MM.1S (cell line): ENCODE measurements around the gene RGS16.

Experiments
- DNase-seq: peaks from one replicate; pipeline ENCODE4 v3.0.0-alpha.2; 2015
- H2AFZ ChIP-seq: fragments of 300-600 bp; sonication (generic); 2 replicates; pipeline ENCODE4 v1.6.0; 2016; ENCODE audit warnings: antibody characterized with exemption, low read length
- H3F3A ChIP-seq: fragments of 300-600 bp; sonication (generic); 2 replicates; pipeline ENCODE4 v1.6.1; 2016; ENCODE audit warnings: mild to moderate bottlenecking, antibody characterized with exemption, low read length, moderate library complexity, mixed read lengths; ENCODE audit not compliant: insufficient read depth
- H3K27ac ChIP-seq: fragments of 300-600 bp; sonication (generic); 2 replicates; pipeline ENCODE4 v1.5.1; 2016; ENCODE audit warnings: mild to moderate bottlenecking, low read length
- H3K27me3 ChIP-seq: fragments of 300-600 bp; sonication (generic); replicated peaks from 2 replicates; pipeline ENCODE4 v1.6.0; 2016; ENCODE audit warnings: low read length; ENCODE audit not compliant: insufficient read depth
- H3K36me3 ChIP-seq: fragments of 300-600 bp; sonication (generic); replicated peaks from 2 replicates; pipeline ENCODE4 v1.6.1; 2016; ENCODE audit warnings: mild to moderate bottlenecking, low read length, mixed read lengths; ENCODE audit not compliant: insufficient read depth
- H3K4me1 ChIP-seq: fragments of 300-600 bp; sonication (generic); 2 replicates; pipeline ENCODE4 v1.6.1; 2016; ENCODE audit warnings: low read length, mixed read lengths
- H3K4me2 ChIP-seq: fragments of 300-600 bp; sonication (generic); 2 replicates; pipeline ENCODE4 v1.6.0; 2016; ENCODE audit warnings: low read depth, low read length
- H3K4me3 ChIP-seq: fragments of 300-600 bp; sonication (generic); 2 replicates; pipeline ENCODE4 v1.5.1; 2016; ENCODE audit warnings: low read length, mixed read lengths
- H3K79me2 ChIP-seq: fragments of 300-600 bp; sonication (generic); 2 replicates; pipeline ENCODE4 v1.6.1; 2016; ENCODE audit warnings: mixed run types, low read length, mixed read lengths
- H3K9ac ChIP-seq: fragments of 300-600 bp; sonication (generic); 2 replicates; pipeline ENCODE4 v1.6.1; 2016; ENCODE audit warnings: low read length, mixed read lengths
- H3K9me2 ChIP-seq: fragments of 300-600 bp; sonication (generic); replicated peaks from 2 replicates; pipeline ENCODE4 v1.6.1; 2016; ENCODE audit warnings: mild to moderate bottlenecking, low read length, mixed read lengths; ENCODE audit not compliant: insufficient read depth
- H3K9me3 ChIP-seq: fragments of 300-600 bp; sonication (generic); replicated peaks from 2 replicates; pipeline ENCODE4 v1.6.1; 2016; ENCODE audit warnings: mild to moderate bottlenecking, low read length, mixed read lengths; ENCODE audit not compliant: insufficient read depth
- H4K20me1 ChIP-seq: fragments of 300-600 bp; sonication (generic); 2 replicates; pipeline ENCODE4 v1.6.1; 2016; ENCODE audit warnings: mild to moderate bottlenecking, low read length, moderate library complexity, mixed read lengths; ENCODE audit not compliant: insufficient read depth
- CTCF ChIP-seq: fragments of 300-600 bp; sonication (generic); IDR thresholded peaks from 2 replicates; pipeline ENCODE4 v1.5.1; 2016; ENCODE audit warnings: antibody characterized with exemption, low read length, mixed read lengths
- EZH2 ChIP-seq: fragments of 300-600 bp; sonication (generic); optimal IDR thresholded peaks from 2 replicates; pipeline ENCODE3; 2017; ENCODE audit warnings: low read depth, mild to moderate bottlenecking, antibody characterized with exemption, low read length, mixed read lengths
- EZH2phosphoT487 ChIP-seq: fragments of 300-600 bp; sonication (generic); IDR thresholded peaks from 2 replicates; pipeline ENCODE4 v1.6.1; 2018; ENCODE audit warnings: antibody characterized with exemption, low read length

Gene RGS16

DNA sequence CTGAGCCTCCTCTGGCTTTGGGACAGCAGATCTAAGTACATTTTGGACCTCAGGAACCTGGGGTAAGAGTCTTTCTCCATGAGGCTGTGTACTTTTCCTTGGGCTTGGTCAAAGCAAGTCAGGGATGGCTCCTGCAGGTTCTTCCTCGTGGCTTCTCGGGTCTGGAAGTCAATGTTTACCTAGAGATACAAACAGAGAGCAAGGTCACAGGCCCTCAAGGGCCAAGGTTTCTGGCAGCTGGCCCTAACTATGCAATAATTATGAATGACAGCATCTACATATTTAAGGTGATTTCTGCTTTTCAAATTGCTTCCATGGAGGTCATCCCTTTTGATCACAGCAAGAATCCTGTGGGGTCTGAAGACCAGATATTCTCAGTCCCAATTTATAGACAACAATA lies 42.5 kb upstream of the RGS16 start:
- Histone ChIP-seq H3F3A (no peaks in the 10 kb centered on the region), H3K9me2 (no peaks in the 10 kb centered on the region), H3K27me3 (no peaks in the 10 kb centered on the region), H2AFZ (no peak overlapping the region), H3K27ac (no peak overlapping the region), H3K9ac (no peak overlapping the region), H3K79me2 (no peaks in the 10 kb centered on the region), H3K4me2 (no peak overlapping the region), H4K20me1 (no peaks in the 10 kb centered on the region), H3K4me1 (no peaks in the 10 kb centered on the region), H3K9me3 (no peaks in the 10 kb centered on the region), H3K4me3 (no peak overlapping the region), H3K36me3 (no peaks in the 10 kb centered on the region)
- TF ChIP-seq EZH2phosphoT487 (no peak), CTCF (no peak), EZH2 (no peak)
- DNase-seq = no peak

DNA sequence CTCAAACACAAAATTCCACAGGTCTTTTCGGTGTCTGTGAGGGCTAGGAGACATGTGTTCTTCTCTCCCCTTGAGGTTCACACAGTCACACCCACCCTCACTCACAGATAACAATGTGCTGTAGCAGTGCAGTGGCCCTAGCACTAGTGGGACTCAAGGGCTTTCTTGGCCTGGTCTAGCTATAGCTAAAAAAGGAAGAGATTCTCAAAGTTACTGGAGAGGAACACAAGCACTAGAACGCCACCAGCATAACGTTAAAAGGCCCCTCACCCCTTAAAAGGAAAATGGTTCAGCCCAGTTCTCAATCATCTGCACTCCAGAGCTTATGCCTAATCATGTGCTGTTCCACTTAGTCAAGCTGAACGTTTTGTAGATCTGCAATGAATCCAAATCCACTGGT lies 40.7 kb upstream of the RGS16 start:
- Histone ChIP-seq H3K9me3 (no peaks in the 10 kb centered on the region), H2AFZ (no peak overlapping the region), H3K36me3 (no peaks in the 10 kb centered on the region), H3F3A (no peaks in the 10 kb centered on the region), H3K27me3 (no peaks in the 10 kb centered on the region), H3K4me3 (no peak overlapping the region), H3K4me1 (no peaks in the 10 kb centered on the region), H3K9me2 (no peaks in the 10 kb centered on the region), H4K20me1 (no peaks in the 10 kb centered on the region), H3K27ac (no peak overlapping the region), H3K79me2 (no peaks in the 10 kb centered on the region), H3K9ac (no peak overlapping the region), H3K4me2 (no peak overlapping the region)
- TF ChIP-seq CTCF (no peak), EZH2phosphoT487 (no peak), EZH2 (no peak)
- peak; percentile 2 for DNase-seq

DNA sequence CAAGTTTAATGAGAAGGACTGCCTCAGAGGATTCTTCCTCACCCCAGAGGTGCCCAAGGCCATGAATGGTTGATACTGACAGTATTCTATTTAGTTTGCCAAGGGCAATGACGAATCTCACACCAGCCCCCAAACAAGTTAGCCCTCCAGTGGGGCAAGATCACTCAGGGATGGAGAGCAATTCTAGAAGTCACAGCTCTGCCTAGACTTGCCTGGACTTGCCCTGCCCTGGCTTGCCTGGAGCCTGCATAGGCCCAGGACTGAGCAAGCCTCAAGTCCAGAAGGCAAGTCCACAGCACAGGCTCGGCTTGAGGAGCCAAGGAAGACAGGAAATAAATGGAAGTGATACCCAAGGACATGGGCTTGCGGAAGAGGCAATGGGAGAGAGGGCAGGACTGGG lies 39.5 kb upstream of the RGS16 start:
- Histone ChIP-seq H3K79me2 (no peaks in the 10 kb centered on the region), H3K4me2 (no peak overlapping the region), H3K4me1 (no peaks in the 10 kb centered on the region), H3F3A (no peaks in the 10 kb centered on the region), H3K27me3 (no peaks in the 10 kb centered on the region), H4K20me1 (no peaks in the 10 kb centered on the region), H3K27ac (no peak overlapping the region), H2AFZ (no peak overlapping the region), H3K9me2 (no peaks in the 10 kb centered on the region), H3K9me3 (no peaks in the 10 kb centered on the region), H3K4me3 (no peak overlapping the region), H3K36me3 (no peaks in the 10 kb centered on the region), H3K9ac (no peak overlapping the region)
- peak; percentile 5 for DNase-seq
- no peak for TF ChIP-seq EZH2
- no peak for TF ChIP-seq CTCF
- TF ChIP-seq EZH2phosphoT487 = no peak

DNA sequence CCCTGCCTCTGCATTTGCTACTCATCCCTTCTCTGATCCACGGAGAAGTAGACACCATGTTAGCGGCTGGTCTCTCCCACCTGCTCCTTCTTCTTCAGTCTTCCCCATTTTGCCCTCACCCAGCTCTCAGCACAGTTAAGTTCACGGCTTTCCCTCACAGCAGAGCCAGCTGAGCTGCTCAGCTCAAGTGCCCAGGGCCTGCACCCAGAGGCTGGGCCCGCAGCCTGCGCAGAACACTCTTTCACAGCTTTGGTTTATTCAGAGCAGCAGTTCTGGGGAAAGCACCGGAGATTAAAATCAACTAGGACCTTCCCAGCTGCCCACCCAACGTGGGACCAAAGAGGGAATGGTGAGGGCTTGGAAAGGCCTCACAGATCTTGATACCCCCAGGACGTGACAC lies 38.3 kb upstream of the RGS16 start:
- Histone ChIP-seq H2AFZ (no peak overlapping the region), H3K27ac (no peak overlapping the region), H3K27me3 (no peaks in the 10 kb centered on the region), H3K9me2 (no peaks in the 10 kb centered on the region), H3K9ac (no peak overlapping the region), H4K20me1 (no peaks in the 10 kb centered on the region), H3K4me1 (no peaks in the 10 kb centered on the region), H3K4me3 (no peak overlapping the region), H3K9me3 (no peaks in the 10 kb centered on the region), H3F3A (no peaks in the 10 kb centered on the region), H3K79me2 (no peaks in the 10 kb centered on the region), H3K36me3 (no peaks in the 10 kb centered on the region), H3K4me2 (no peak overlapping the region)
- TF ChIP-seq CTCF = no peak
- TF ChIP-seq EZH2phosphoT487 = no peak
- no peak for TF ChIP-seq EZH2
- peak; percentile 5 for DNase-seq
